ENCODE data around the gene FAM184A.

The FAM184A gene

GRCh38 chr6:118971682-118972081 lies 106.8 kb downstream of the FAM184A start:
- no peak for TF ChIP-seq CTCF (conservative IDR thresholded peaks at IDR 0.05)
- H3K27ac ChIP-seq: no peak overlapping the region

DNA sequence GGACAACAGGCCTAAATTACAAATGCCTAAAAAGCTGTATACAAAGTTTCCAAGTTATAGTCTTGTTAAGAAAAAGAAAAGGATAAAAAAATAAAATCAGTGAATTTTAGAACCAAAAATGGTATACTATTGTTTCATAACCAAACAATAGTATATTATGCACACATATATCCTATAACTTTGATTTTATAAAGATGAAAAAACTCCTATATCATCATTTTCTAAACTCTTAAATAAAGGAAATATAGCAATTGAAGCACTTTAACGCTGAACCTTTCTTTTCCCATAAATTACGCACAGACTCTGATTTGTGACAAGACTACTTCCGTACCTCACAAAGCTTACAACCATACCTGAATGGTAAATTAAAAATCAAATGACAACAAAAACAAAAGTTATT lies 107.6 kb downstream of the FAM184A start:
- no peak for TF ChIP-seq CTCF (conservative IDR thresholded peaks at IDR 0.05)
- no peak overlapping the region for H3K27ac ChIP-seq

DNA sequence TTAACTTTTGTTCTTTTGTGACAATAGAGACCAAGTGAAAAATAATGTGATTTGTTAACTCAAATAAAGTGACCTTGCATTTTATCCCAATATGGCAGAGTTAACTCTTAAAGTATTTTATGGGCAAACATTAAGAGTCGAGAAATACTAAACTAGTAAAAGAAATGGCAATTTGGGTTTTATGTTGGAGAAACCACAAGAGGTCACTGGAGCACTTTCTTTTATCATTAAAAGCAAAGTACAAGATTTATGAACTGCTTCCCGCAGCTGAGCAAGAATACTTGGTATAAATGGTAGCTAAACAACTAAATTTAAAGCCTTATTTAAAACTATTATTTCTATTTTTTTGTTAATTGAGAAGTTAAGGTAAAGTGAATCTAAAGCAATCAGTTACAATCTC lies 110.0 kb downstream of the FAM184A start:
- no peak overlapping the region; the same call in 1 of the 2 replicates for H3K27ac ChIP-seq
- TF ChIP-seq CTCF (conservative IDR thresholded peaks at IDR 0.05): peak; percentile 72

- no peak overlapping the region for H3K27ac ChIP-seq
- no peak for TF ChIP-seq CTCF (conservative IDR thresholded peaks at IDR 0.05)
Measured at GRCh38 chr6:118967239-118967638, 111.2 kb downstream of the FAM184A start.

DNA sequence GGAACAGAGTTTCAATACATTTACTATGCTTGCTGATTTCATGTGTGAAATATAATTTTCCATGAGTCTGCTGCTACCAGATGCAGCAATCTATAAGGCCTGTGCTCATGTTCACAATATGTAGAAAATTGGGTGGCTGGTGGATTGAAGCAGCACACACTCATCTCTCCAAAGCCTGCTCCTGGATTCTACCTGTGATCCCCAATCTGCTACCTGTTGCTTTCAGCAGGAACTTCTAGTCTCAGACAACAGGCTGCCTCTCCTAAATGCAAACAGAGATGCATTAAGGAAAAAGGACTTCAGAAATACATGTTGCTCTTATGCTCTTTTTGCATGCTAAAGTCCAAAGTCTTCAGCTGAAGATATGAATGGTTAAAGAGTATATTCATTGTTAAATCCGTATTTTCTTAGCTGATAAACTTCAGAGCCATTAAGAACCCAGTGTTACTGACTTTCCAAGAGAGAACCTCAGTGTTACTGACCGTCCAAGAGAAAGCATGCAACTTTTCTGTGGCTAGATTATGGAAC lies 112.6 kb downstream of the FAM184A start:
- H3K27ac ChIP-seq: peak overlapping the region; percentile 25; the same call in 1 of the 2 replicates
- TF ChIP-seq CTCF (conservative IDR thresholded peaks at IDR 0.05): no peak

DNA sequence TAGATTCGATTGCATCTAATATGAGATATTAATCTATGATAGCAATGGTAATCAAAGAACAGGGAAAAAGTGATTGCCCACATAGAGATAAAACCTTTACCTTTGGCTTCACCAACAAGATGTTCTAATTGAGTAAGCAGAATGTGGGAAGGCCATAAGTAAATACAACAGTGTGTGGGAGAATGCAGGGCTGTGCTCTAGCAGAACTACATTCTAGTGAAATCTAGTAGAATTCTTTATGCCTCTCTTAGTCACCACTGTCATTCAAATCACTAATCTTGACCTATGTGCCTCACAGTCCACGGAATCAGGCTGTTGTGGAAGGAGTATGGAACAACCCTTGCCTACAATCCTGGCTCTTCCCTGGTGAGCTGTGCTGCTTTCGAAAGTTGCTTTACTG lies 113.1 kb downstream of the FAM184A start:
- no peak for TF ChIP-seq CTCF (conservative IDR thresholded peaks at IDR 0.05)

GRCh38 chr6:118963003-118963402 lies 115.5 kb downstream of the FAM184A start:
- TF ChIP-seq CTCF (conservative IDR thresholded peaks at IDR 0.05): peak; percentile 54
- no peak overlapping the region for H3K27ac ChIP-seq

More for the DNA sequence above, 113.1 kb downstream of the FAM184A start:
- peak overlapping the region; percentile 25; the same call in 1 of the 2 replicates for H3K27ac ChIP-seq
